Nephron progenitor cell (in vitro differentiated cells): ENCODE data around the gene TPP1.

Experiments
- DNase-seq: peaks from one replicate; pipeline ENCODE4 v3.0.0; 2021
- H3K27ac Mint-ChIP-seq: 2 replicates; pipeline ENCODE4 v1.8.0; 2021; ENCODE audit warnings: mild to moderate bottlenecking, moderate library complexity, mixed read lengths
- H3K27me3 Mint-ChIP-seq: 2 replicates; pipeline ENCODE4 v1.8.0; 2021; ENCODE audit warnings: mild to moderate bottlenecking, low read depth, mixed read lengths; ENCODE audit not compliant: poor library complexity
- H3K36me3 Mint-ChIP-seq: 2 replicates; pipeline ENCODE4 v1.8.0; 2021; ENCODE audit warnings: low read depth, mixed read lengths
- H3K4me1 Mint-ChIP-seq: 2 replicates; pipeline ENCODE4 v1.8.0; 2021; ENCODE audit warnings: mixed read lengths
- H3K4me3 Mint-ChIP-seq: 2 replicates; pipeline ENCODE4 v1.8.0; 2021; ENCODE audit warnings: mild to moderate bottlenecking, moderate library complexity, mixed read lengths
- H3K9me3 Mint-ChIP-seq: 2 replicates; pipeline ENCODE4 v1.8.0; 2021; ENCODE audit warnings: mild to moderate bottlenecking, moderate library complexity, mixed read lengths
- TF ChIP-seq, protein P1 (sequence below): fragments of 200-600 bp; sonication (generic); IDR thresholded peaks from 2 replicates; pipeline ENCODE4 v1.5.0; 2021; ENCODE audit warnings: antibody characterized with exemption

The TPP1 gene

DNA sequence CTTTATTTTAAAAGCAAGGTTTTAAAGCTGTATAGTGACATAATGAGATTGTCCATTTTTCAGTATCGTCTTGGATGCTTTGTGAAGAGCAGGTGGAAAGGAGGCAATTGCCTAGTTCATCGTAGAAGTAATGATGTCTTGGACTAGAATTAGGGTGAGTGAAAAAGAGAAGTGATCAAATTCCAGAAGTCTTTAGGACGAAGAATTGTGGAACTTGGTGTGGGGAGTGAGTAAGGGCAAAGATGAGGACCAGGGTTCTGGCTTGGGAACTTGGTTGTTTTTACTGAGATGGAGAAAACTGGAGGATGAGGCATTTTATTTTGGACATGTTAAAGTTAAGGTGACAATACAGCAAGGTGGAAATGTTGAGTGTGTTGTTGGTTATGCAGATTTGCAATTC, 14.4 kb downstream of the TPP1 start:
- no peak for DNase-seq
- TF ChIP-seq, protein P1, sequence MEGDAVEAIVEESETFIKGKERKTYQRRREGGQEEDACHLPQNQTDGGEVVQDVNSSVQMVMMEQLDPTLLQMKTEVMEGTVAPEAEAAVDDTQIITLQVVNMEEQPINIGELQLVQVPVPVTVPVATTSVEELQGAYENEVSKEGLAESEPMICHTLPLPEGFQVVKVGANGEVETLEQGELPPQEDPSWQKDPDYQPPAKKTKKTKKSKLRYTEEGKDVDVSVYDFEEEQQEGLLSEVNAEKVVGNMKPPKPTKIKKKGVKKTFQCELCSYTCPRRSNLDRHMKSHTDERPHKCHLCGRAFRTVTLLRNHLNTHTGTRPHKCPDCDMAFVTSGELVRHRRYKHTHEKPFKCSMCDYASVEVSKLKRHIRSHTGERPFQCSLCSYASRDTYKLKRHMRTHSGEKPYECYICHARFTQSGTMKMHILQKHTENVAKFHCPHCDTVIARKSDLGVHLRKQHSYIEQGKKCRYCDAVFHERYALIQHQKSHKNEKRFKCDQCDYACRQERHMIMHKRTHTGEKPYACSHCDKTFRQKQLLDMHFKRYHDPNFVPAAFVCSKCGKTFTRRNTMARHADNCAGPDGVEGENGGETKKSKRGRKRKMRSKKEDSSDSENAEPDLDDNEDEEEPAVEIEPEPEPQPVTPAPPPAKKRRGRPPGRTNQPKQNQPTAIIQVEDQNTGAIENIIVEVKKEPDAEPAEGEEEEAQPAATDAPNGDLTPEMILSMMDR = no peak
- Mint-ChIP-seq H3K4me1 (no peaks in the 10 kb centered on the region), H3K4me3 (no peak overlapping the region), H3K36me3 (peaks cover 37% of the 10 kb centered on the region), H3K27ac (no peak overlapping the region), H3K27me3 (peaks cover 5% of the 10 kb centered on the region), H3K9me3 (no peaks in the 10 kb centered on the region)

- Mint-ChIP-seq H3K27ac (no peak overlapping the region), H3K27me3 (peaks cover 5% of the 10 kb centered on the region), H3K9me3 (no peaks in the 10 kb centered on the region), H3K4me3 (no peak overlapping the region), H3K36me3 (peaks cover 36% of the 10 kb centered on the region), H3K4me1 (no peaks in the 10 kb centered on the region)
- peak; percentile 64 for DNase-seq
- TF ChIP-seq, protein P1 = no peak
Observed at GRCh38 chr11:6604081-6604626, 15.1 kb downstream of the TPP1 start.

- no peak within 1 kb of the TSS for H3K27ac Mint-ChIP-seq
- no peaks in the 10 kb centered on the region for H3K9me3 Mint-ChIP-seq
- H3K27me3 Mint-ChIP-seq = peaks cover 5% of the 10 kb centered on the region
- peak; percentile 91 for DNase-seq
- TF ChIP-seq, protein P1 = no peak
- no peak within 1 kb of the TSS for H3K4me3 Mint-ChIP-seq
- peaks cover 34% of the 10 kb centered on the region for H3K36me3 Mint-ChIP-seq
- H3K4me1 Mint-ChIP-seq = no peaks in the 10 kb centered on the region
Observed at GRCh38 chr11:6603287-6604080, 15.7 kb downstream of the TPP1 start, which contains the start of the genes ILK and RRP8. Gene ILK, plus strand, starts transcription at chr11:6603774. Its CDS starts 498 bp downstream, at chr11:6604272. Gene RRP8, minus strand, starts transcription at chr11:6603616. Its CDS starts 114 bp downstream, at chr11:6603502.

- no peak overlapping the region for H3K27ac Mint-ChIP-seq
- H3K4me1 Mint-ChIP-seq = peaks cover 7% of the 10 kb centered on the region
- no peaks in the 10 kb centered on the region for H3K9me3 Mint-ChIP-seq
- no peak for DNase-seq
- H3K36me3 Mint-ChIP-seq = peaks cover 33% of the 10 kb centered on the region
- H3K4me3 Mint-ChIP-seq = no peak overlapping the region
- TF ChIP-seq, protein P1 = no peak
- H3K27me3 Mint-ChIP-seq = peaks cover 2% of the 10 kb centered on the region
Observed at GRCh38 chr11:6602096-6602940, 16.9 kb downstream of the TPP1 start.

DNA sequence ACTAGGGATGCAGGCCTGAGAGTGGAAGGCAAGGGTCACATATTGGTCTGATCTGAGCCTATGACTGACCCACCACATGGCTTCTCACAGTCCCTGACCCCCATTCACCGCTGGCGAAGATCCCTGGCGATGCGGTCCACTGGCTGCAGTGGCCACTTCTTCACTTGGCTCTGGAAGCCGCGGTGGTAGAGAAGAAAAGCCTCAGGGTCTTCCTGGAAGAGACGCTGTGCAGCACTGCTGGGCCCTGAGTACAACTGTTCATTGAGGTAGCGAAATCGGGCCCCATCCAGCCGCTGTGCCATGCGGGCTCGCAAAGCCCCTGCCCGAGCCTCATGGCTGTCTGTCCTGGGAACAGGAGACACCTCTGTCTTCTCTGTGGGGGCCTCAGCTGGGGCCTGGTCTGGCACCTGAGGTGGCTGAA, 18.2 kb downstream of the TPP1 start:
- Mint-ChIP-seq H3K27me3 (peaks cover 2% of the 10 kb centered on the region), H3K36me3 (peaks cover 32% of the 10 kb centered on the region), H3K4me1 (peaks cover 10% of the 10 kb centered on the region), H3K4me3 (no peak overlapping the region), H3K9me3 (no peaks in the 10 kb centered on the region), H3K27ac (no peak overlapping the region)
- TF ChIP-seq, protein P1 = no peak
- DNase-seq = no peak
